HG03469 (cell line): ENCODE results near the gene HECW1.

ENCODE experiments used
- ATAC-seq: cut with Tn5 transposase; IDR thresholded peaks from one replicate; pipeline ENCODE4 v1.9.1; 2021; ENCODE audit warnings: mild to moderate bottlenecking, moderate library complexity, moderate number of reproducible peaks; ENCODE audit not compliant: unreplicated experiment

HECW1 gene

GRCh38 chr7:43142703-43143102 lies 30.3 kb downstream of the HECW1 start:
- ATAC-seq = no peak

GRCh38 chr7:43143918-43144589 lies 31.6 kb downstream of the HECW1 start:
- ATAC-seq = no peak

- no peak for ATAC-seq
Measured at GRCh38 chr7:43148161-43148731, 35.8 kb downstream of the HECW1 start.

- no peak for ATAC-seq
Measured at GRCh38 chr7:43151076-43151475, 38.6 kb downstream of the HECW1 start.

- no peak for ATAC-seq
Measured at GRCh38 chr7:43152696-43153095, 40.2 kb downstream of the HECW1 start.

- ATAC-seq = no peak
Measured at GRCh38 chr7:43155636-43156035, 43.2 kb downstream of the HECW1 start.

- no peak for ATAC-seq
Measured at GRCh38 chr7:43163885-43164284, 51.4 kb downstream of the HECW1 start.

- peak; percentile 95 for ATAC-seq
Measured at GRCh38 chr7:43164757-43165156, 52.3 kb downstream of the HECW1 start.

GRCh38 chr7:43166686-43167085 lies 54.2 kb downstream of the HECW1 start:
- no peak for ATAC-seq

GRCh38 chr7:43169076-43169475 lies 56.6 kb downstream of the HECW1 start:
- no peak for ATAC-seq

GRCh38 chr7:43170571-43170970 lies 58.1 kb downstream of the HECW1 start:
- ATAC-seq = no peak

- ATAC-seq = no peak
Measured at GRCh38 chr7:43175570-43176200, 63.2 kb downstream of the HECW1 start.

- no peak for ATAC-seq
Measured at GRCh38 chr7:43179393-43179792, 66.9 kb downstream of the HECW1 start.

- ATAC-seq = no peak
Measured at GRCh38 chr7:43192806-43193460, 80.5 kb downstream of the HECW1 start.

GRCh38 chr7:43193893-43194292 lies 81.4 kb downstream of the HECW1 start:
- no peak for ATAC-seq

- no peak for ATAC-seq
Measured at GRCh38 chr7:43195256-43195655, 82.8 kb downstream of the HECW1 start.

- ATAC-seq = no peak
Measured at GRCh38 chr7:43195768-43196167, 83.3 kb downstream of the HECW1 start.

- no peak for ATAC-seq
Measured at GRCh38 chr7:43196379-43196778, 83.9 kb downstream of the HECW1 start.

GRCh38 chr7:43198016-43198415 lies 85.6 kb downstream of the HECW1 start:
- no peak for ATAC-seq

GRCh38 chr7:43198599-43199090 lies 86.2 kb downstream of the HECW1 start:
- ATAC-seq = no peak

- no peak for ATAC-seq
Measured at GRCh38 chr7:43199371-43200160, 87.1 kb downstream of the HECW1 start.
